ENCODE data around the gene OGDH.

The OGDH gene

GRCh38 chr7:44634839-44635591 lies 28.6 kb downstream of the OGDH start:
- H3K36me3 Mint-ChIP-seq (ENCODE audit: low read depth), result peaks cover 26% of the 10 kb centered on the region
- peak overlapping the region; percentile 48 for H3K27ac Mint-ChIP-seq
- H3K27me3 Mint-ChIP-seq, result no peaks in the 10 kb centered on the region
- H3K4me3 Mint-ChIP-seq, result no peak overlapping the region
- ATAC-seq (no peak), DNase-seq (no peak)
- H3K4me1 Mint-ChIP-seq, result peaks cover 99% of the 10 kb centered on the region
- no peaks in the 10 kb centered on the region for H3K9me3 Mint-ChIP-seq

GRCh38 chr7:44636041-44636584 lies 29.7 kb downstream of the OGDH start:
- no peak overlapping the region for H3K4me3 Mint-ChIP-seq
- peak overlapping the region; percentile 66 for H3K27ac Mint-ChIP-seq
- no peaks in the 10 kb centered on the region for H3K9me3 Mint-ChIP-seq
- peaks cover 94% of the 10 kb centered on the region for H3K4me1 Mint-ChIP-seq
- no peaks in the 10 kb centered on the region for H3K27me3 Mint-ChIP-seq
- peaks cover 22% of the 10 kb centered on the region for H3K36me3 Mint-ChIP-seq (ENCODE audit: low read depth)
- DNase-seq, result no peak
- no peak for ATAC-seq

- peaks cover 93% of the 10 kb centered on the region for H3K4me1 Mint-ChIP-seq
- ATAC-seq (no peak), DNase-seq (no peak)
- peaks cover 15% of the 10 kb centered on the region for H3K36me3 Mint-ChIP-seq (ENCODE audit: low read depth)
- H3K27ac Mint-ChIP-seq, result peak overlapping the region; percentile 99
- H3K4me3 Mint-ChIP-seq, result no peak overlapping the region
- no peaks in the 10 kb centered on the region for H3K27me3 Mint-ChIP-seq
- H3K9me3 Mint-ChIP-seq, result no peaks in the 10 kb centered on the region
Measured at GRCh38 chr7:44636926-44637325, 30.5 kb downstream of the OGDH start.

GRCh38 chr7:44637788-44638594 lies 31.6 kb downstream of the OGDH start:
- no peaks in the 10 kb centered on the region for H3K27me3 Mint-ChIP-seq
- peak overlapping the region; percentile 99 for H3K27ac Mint-ChIP-seq
- H3K4me3 Mint-ChIP-seq, result peak overlapping the region; percentile 82
- H3K9me3 Mint-ChIP-seq, result no peaks in the 10 kb centered on the region
- peaks cover 12% of the 10 kb centered on the region for H3K36me3 Mint-ChIP-seq (ENCODE audit: low read depth)
- H3K4me1 Mint-ChIP-seq, result peaks cover 83% of the 10 kb centered on the region
- peak; percentile 74 for ATAC-seq
- peak; percentile 75 for DNase-seq

- Mint-ChIP-seq H3K36me3 (ENCODE audit: low read depth) (peaks cover 6% of the 10 kb centered on the region), H3K27ac (peak overlapping the region; percentile 99), H3K9me3 (no peaks in the 10 kb centered on the region), H3K4me3 (peak overlapping the region; percentile 82), H3K4me1 (peaks cover 74% of the 10 kb centered on the region), H3K27me3 (no peaks in the 10 kb centered on the region)
- peak; percentile 74 for ATAC-seq
- DNase-seq, result peak; percentile 84
Measured at GRCh38 chr7:44638611-44639557, 32.5 kb downstream of the OGDH start.

GRCh38 chr7:44639671-44640321 lies 33.4 kb downstream of the OGDH start:
- Mint-ChIP-seq H3K4me1 (peaks cover 65% of the 10 kb centered on the region), H3K27ac (peak overlapping the region; percentile 99), H3K27me3 (no peaks in the 10 kb centered on the region), H3K4me3 (peak overlapping the region; percentile 82), H3K36me3 (ENCODE audit: low read depth) (peaks cover 6% of the 10 kb centered on the region), H3K9me3 (no peaks in the 10 kb centered on the region)
- DNase-seq, result no peak
- ATAC-seq, result no peak

GRCh38 chr7:44643206-44643605 lies 36.8 kb downstream of the OGDH start:
- ATAC-seq, result no peak

GRCh38 chr7:44645254-44645653 lies 38.8 kb downstream of the OGDH start:
- DNase-seq (no peak), ATAC-seq (no peak)
- H3K27me3 Mint-ChIP-seq, result no peaks in the 10 kb centered on the region
- peaks cover 14% of the 10 kb centered on the region for H3K36me3 Mint-ChIP-seq (ENCODE audit: low read depth)
- H3K4me3 Mint-ChIP-seq, result no peak overlapping the region
- H3K4me1 Mint-ChIP-seq, result peaks cover 12% of the 10 kb centered on the region
- no peaks in the 10 kb centered on the region for H3K9me3 Mint-ChIP-seq
- no peak overlapping the region for H3K27ac Mint-ChIP-seq

More at GRCh38 chr7:44643206-44643605, 36.8 kb downstream of the OGDH start:
- Mint-ChIP-seq H3K4me1 (peaks cover 32% of the 10 kb centered on the region), H3K9me3 (no peaks in the 10 kb centered on the region), H3K4me3 (no peak overlapping the region), H3K36me3 (ENCODE audit: low read depth) (peaks cover 10% of the 10 kb centered on the region), H3K27ac (no peak overlapping the region), H3K27me3 (no peaks in the 10 kb centered on the region)
- DNase-seq, result no peak

- Mint-ChIP-seq H3K4me1 (peaks cover 7% of the 10 kb centered on the region), H3K27ac (peak overlapping the region; percentile 15)
Measured at GRCh38 chr7:44645696-44646095, 39.3 kb downstream of the OGDH start.

GRCh38 chr7:44646176-44646920 lies 39.9 kb downstream of the OGDH start:
- peaks cover 6% of the 10 kb centered on the region for H3K4me1 Mint-ChIP-seq
- DNase-seq (no peak), ATAC-seq (no peak)
- H3K27me3 Mint-ChIP-seq, result no peaks in the 10 kb centered on the region
- H3K9me3 Mint-ChIP-seq, result no peaks in the 10 kb centered on the region
- peaks cover 18% of the 10 kb centered on the region for H3K36me3 Mint-ChIP-seq (ENCODE audit: low read depth)
- no peak overlapping the region for H3K27ac Mint-ChIP-seq
- H3K4me3 Mint-ChIP-seq, result no peak overlapping the region

More at GRCh38 chr7:44645696-44646095, 39.3 kb downstream of the OGDH start:
- Mint-ChIP-seq H3K27me3 (no peaks in the 10 kb centered on the region), H3K4me3 (no peak overlapping the region), H3K9me3 (no peaks in the 10 kb centered on the region), H3K36me3 (ENCODE audit: low read depth) (peaks cover 11% of the 10 kb centered on the region)
- DNase-seq (no peak), ATAC-seq (no peak)

GRCh38 chr7:44646921-44647636 lies 40.7 kb downstream of the OGDH start:
- H3K4me1 Mint-ChIP-seq, result no peaks in the 10 kb centered on the region
- no peaks in the 10 kb centered on the region for H3K9me3 Mint-ChIP-seq
- H3K27ac Mint-ChIP-seq, result no peak overlapping the region
- H3K4me3 Mint-ChIP-seq, result no peak overlapping the region
- H3K27me3 Mint-ChIP-seq, result no peaks in the 10 kb centered on the region
- H3K36me3 Mint-ChIP-seq (ENCODE audit: low read depth), result peaks cover 18% of the 10 kb centered on the region
- no peak for DNase-seq
- ATAC-seq, result no peak

- no peak overlapping the region for H3K4me3 Mint-ChIP-seq
- ATAC-seq, result no peak
- H3K27ac Mint-ChIP-seq, result no peak overlapping the region
Measured at GRCh38 chr7:44647981-44648714, 41.7 kb downstream of the OGDH start.

More at GRCh38 chr7:44647981-44648714, 41.7 kb downstream of the OGDH start:
- H3K9me3 Mint-ChIP-seq, result no peaks in the 10 kb centered on the region
- H3K4me1 Mint-ChIP-seq, result no peaks in the 10 kb centered on the region
- no peaks in the 10 kb centered on the region for H3K27me3 Mint-ChIP-seq
- no peak for DNase-seq
- H3K36me3 Mint-ChIP-seq (ENCODE audit: low read depth), result peaks cover 18% of the 10 kb centered on the region

Measured in activated naive CD8-positive, alpha-beta T cell treated with anti-CD3 and anti-CD28 coated beads, Interleukin-2, amount 50 U/mL, for 24 hours (primary cell).